ENCODE data around the gene AEBP2.

Gene AEBP2

DNA sequence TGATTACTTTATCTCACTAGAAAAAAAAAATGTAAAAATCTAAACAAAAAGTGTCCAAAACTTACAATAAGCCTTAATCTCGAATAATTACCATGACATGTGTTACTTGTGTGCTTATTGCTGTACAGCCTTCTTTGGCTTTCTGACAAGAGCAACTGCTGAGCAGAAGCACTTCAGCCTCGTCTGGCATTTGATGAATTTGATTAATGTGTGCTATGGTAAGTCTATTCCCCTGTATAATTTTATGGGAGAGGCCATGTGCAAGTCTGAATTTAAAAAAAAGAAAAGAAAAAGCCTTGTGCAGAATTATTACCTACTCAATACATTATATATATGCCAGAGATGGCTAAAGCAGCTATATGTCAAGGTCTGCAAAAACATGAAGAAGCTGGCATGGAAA, 113.9 kb downstream of the AEBP2 start:
- DNase-seq (ENCODE audit: low read depth), result no peak

DNA sequence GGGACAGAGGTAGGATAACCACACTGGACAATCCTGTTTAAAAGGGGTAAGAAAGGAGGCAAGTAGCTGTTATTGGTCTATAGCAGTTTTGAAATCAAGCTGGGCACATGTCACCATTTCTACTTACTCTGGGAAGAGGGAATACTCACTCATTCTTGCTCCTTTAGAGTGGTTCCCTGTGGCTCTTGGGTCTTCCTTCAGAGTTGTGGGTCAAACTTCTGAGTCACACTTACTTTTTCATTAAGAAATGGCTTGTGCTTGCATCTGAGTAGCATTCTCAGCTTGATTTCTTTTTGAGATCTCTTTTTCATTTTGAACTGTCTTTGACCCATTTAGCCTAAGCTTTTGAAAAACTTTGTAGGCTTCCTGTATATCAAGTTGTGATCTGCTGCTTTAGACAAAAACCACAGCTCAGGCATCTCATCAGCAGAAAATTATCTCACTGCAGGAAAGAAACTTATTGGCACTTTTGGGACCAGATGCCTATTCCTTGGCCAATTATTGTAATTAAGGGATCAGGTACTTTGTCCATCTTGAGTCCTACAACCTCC, 122.2 kb downstream of the AEBP2 start:
- DNase-seq (ENCODE audit: low read depth), result no peak

Data from amniotic epithelial cell (primary cell).